GM18909 (cell line): Measurements from ENCODE around the gene VEGFD.

Experiments
- ATAC-seq: cut with Tn5 transposase; IDR thresholded peaks from one replicate; pipeline ENCODE4 v1.9.1; 2021; ENCODE audit warnings: mild to moderate bottlenecking; ENCODE audit not compliant: unreplicated experiment, poor library complexity

VEGFD gene, protein sequence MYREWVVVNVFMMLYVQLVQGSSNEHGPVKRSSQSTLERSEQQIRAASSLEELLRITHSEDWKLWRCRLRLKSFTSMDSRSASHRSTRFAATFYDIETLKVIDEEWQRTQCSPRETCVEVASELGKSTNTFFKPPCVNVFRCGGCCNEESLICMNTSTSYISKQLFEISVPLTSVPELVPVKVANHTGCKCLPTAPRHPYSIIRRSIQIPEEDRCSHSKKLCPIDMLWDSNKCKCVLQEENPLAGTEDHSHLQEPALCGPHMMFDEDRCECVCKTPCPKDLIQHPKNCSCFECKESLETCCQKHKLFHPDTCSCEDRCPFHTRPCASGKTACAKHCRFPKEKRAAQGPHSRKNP

DNA sequence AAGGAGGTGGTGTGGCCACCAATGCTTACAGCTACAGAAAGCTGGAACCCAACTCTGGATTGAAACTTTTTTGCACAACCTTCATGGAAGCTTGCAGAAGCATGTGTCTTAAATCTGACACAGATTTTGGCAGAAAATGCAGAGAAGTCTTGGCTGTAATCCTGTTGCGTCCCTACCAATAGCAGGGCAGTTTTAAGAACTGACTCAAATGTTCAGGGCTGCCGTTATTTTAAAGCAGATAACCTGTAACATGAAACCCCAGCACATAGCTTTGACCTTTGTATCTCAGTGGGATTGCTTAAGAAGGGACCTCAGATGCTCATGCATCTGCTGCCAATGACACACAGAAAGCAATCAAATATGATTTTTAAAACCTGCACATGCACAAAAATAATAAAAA, at the start of gene VEGFD:
VEGFD (minus strand) TSS at position 110 of the 400 bp plus-strand sequence. CDS start 467 bp downstream, outside the sequence.
- ATAC-seq, result no peak

- no peak for ATAC-seq
Observed at GRCh38 chrX:15430584-15430983, 46.4 kb upstream of the VEGFD start.

DNA sequence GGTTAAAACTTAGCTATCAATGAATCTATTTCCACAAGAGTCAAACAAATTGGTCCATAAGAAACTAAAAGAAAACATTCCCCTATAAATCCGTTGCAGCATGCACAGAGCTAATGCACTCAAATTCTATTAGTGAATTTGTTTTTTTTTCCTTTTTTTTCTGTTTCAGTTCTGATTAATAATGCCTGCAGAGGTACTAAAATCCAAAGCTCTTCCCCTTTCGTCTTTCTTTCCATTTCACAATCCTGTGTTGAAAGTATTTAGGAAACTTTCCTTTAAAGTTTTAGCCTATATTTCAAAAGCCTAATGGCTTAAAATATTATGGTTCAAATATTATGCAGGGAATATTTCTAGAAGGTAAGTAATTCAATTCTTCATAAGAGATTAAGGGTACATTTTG, 45.9 kb upstream of the VEGFD start:
- ATAC-seq, result no peak

- ATAC-seq, result no peak
Observed at GRCh38 chrX:15425024-15425423, 40.8 kb upstream of the VEGFD start.

GRCh38 chrX:15418707-15419181, 34.5 kb upstream of the VEGFD start:
- ATAC-seq, result no peak

DNA sequence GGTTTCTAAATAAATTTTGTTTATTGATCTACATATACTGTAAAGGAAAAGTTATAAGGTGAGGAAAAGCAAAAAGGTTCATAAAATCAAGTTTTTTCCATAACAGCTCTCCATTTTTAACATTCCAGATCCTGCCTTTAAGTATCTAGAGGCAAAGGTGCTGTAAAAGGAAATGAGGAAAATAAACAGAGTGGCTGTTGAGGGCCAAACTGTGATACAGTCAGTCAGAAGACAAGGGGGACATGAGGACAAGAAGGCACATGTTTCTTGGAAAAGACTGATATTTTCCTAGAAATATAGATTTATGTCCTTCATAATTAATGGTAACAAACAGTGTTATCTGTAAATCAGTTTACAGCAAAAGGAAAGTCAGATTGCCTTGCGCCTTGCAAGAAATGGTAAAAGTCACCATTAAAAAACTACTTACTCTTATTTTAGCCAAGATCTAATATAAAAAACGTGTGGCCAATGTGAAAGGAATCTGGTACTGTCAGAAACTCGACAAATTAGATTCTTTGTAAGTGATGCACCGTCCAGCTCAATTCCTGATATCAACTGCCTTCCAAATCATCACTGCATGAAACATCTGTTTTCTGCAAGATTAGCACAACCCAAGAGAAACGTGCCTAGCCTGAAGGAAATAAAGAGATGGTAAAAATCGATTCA, 34.0 kb upstream of the VEGFD start:
- no peak for ATAC-seq

DNA sequence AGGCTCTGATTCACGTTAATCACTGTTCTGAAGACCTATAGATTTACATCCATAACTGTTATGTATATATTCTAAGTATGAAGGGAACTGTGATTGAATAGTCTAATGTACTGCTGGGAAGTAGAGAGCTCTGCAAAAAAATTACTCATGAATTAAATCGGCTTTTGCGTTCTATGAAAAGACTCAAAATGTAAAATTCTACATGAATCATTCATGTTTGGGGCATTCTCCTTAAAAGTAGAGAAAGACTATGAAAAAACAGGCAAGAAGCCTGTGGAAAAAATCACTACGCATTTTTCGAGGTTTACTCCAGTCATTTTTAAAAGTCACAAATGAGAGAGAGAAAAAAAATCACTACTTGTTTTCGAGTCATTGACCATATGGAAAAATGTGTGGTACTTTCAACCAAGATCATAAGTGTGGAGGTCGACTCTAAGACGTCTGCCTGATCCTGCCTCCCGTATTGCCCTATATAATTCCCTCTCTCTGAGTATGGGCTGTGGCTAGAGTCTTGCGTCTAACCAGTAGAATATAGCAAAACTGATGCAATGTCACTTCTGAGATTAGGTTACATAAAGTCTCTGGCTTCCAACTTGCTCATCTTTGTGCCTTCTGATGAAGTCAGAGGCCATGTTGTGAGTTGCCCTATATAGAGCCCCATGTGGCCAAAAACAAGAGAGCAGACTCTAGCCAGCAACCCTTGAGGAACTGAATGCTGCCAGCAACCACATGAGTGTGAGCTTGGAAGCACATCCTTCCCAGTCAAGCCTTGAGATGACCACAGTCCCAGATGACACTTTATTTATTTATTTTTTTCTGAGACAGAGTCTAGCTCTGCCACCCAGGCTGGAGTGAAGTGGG, 32.1 kb upstream of the VEGFD start:
- no peak for ATAC-seq

DNA sequence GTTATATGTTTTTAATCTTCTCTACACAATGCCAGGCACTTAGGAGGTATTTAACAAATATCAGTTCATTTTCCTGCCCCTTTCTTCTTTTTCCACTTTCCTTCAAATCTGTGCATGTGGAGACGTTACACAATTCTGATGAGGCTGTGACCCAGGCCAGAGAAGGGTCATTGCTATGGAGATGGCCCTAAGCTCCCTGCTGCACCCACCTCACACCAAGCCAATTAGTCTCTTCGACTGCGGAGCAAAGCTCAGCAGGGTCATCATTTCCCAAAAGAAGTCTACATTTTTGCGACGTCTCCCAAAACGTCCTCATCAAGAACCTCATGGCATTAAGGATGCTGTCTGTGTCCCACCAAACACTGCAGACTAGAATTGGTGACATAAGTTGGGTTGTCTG, 28.9 kb upstream of the VEGFD start:
- ATAC-seq, result no peak

DNA sequence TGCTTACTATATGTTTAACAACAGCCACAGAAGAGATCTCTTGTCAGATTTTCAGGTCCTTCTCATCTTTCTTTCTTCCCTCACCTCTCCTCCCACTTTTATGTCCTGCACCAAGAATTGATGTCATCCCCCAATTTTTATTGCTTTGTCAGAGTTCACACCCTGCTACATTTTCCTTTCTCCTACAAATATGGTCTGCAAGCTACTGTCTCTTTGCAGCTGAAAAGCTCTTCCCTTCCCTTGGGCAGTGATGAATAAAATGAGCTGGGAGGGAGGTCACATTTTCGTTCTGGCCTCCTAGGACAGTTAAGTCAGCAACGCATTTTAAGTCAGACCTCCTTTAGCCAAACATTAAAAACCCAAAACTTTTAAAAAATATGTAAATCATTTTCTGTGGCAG, 26.7 kb upstream of the VEGFD start:
- ATAC-seq, result no peak

DNA sequence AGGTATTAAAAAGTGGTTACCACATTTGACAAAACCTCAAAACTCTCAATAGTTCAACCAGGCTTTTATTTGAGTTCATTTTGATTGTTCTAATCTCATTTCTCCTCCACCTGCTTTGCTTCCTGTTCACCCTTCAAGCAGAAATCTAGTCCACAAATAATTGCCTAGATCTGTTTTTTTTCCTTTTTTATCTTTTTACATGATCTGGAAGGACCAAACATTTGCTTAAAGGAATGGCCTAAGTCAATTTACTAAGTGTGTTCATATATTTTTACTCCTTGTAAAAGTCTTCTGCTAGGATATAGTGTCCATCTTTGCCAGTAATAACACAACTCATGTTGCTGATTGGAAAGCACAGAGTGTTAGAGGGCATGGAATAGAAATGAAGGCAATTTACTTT, 26.2 kb upstream of the VEGFD start:
- no peak for ATAC-seq

DNA sequence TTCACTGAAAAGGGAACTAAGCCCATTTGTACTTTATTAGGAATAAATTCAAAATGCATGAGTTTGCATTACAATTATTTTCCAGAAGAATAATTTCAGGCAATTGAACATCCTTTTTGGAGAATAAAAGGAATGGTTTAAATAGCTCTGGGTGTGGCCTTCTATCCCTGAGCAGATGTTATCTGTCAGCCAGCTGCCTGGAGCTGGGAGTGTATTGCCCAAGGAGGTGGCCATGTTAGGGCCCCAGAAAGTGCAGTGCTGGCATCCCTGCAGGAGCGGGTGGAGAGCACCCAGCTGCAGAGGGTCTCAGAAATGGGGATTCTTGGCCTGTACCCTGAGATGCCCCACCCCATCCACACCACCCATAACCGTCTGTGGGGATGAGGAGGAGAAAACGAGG, 21.6 kb upstream of the VEGFD start:
- ATAC-seq, result no peak

GRCh38 chrX:15404401-15405096, 20.3 kb upstream of the VEGFD start:
- ATAC-seq, result no peak

GRCh38 chrX:15401378-15401777, 17.2 kb upstream of the VEGFD start:
- ATAC-seq, result no peak

GRCh38 chrX:15399962-15400391, 15.8 kb upstream of the VEGFD start:
- no peak for ATAC-seq

DNA sequence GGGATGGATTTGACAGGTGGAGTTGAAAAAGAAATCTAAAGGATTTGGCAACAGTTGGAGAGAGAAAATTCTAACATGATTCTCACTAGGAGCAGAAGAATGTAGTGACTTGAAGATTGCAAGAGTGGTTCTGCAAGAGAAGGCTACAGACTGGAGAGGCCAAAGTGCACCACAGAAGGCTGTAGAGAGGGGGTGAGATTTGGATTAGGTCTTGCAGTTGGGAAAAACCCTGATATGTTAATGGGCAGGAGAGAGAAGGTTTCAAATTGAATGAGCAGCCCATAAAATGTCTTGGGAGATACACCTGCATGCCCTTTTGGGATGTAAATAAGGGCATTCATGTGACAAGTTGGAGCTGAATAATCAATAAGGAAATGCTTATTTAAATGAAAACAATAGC, 14.7 kb upstream of the VEGFD start:
- ATAC-seq, result no peak

DNA sequence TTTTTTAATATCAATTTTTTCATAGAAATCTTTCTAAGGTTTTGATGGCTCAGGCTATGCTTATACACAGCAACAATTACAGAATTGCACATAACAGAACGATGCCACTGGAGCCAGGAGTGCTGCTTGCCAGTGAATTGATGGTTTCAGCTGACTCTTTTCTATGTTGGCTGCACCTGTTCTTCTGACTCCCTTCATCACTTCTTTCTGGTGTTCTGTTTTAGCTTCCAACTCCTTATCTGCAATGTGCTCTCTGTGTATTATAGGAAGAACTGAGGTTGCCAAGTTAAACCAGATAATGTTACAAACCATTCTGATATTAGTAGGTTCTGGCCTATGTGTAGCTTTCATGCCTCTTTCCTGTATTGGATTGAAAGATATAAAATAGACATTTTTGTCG, 11.6 kb upstream of the VEGFD start:
- no peak for ATAC-seq

DNA sequence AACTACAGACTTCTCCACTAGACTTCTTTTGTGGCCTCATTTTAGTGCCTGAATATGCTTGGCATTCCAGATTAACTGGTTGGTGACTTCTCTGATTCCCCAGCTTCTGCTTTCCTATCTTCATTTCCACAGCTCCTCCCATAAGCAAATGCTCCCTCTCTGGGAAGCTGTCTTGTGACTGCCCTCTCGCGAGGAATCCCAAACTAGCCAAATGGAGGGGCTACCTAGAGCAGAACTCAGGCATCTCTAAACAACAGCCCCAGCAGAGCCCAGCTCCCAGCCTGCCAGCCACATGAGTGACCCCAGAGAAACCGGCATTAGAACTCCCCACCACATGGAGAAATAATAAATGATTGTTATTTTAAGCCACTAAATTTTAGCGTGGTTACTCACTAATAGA, 7.6 kb upstream of the VEGFD start:
- no peak for ATAC-seq

GRCh38 chrX:15382813-15383212, 1.4 kb downstream of the VEGFD start:
- ATAC-seq, result no peak

DNA sequence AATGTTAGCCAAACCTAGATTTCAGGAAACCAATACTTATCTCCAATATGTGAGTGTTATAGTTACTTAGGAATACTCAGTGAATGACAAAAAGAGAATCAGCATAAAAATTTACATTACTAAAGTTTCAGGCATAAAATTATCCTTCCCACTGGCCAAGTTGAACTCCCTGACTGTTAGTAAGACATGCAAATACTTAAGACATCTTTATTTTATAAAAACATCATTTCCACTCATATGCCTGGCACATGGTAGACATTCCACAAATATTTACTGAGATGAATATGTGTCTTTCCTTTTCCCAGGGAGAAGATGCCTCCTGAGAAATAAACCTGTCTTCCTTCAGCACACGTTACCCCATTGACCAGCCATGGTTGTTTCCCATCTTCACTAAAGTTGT, 7.3 kb downstream of the VEGFD start:
- ATAC-seq, result no peak

DNA sequence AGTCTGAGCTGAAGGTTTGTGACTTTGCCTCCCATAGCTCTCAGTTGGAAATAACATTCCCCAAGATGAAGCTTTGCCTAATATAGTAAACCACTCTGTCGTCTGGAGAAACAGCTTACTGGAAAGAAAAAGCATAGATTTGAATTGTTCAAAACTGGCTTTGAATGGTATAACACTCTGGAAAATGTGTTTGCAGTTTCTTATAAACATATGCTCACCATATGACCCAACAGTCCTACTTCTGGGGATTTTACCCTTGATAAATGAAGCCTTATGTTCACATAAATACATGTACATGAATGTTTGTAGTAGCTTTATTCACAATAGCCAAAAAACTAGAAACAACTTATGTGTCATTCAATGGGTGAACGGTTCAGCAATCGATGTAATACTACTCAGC, 10.2 kb downstream of the VEGFD start:
- no peak for ATAC-seq
